Mesodermal cell (in vitro differentiated cells): ENCODE results near the gene ZNF358.

Source experiments
- H3K27ac ChIP-seq: 2 replicates; pipeline ENCODE4 v1.7.0; 2013; ENCODE audit warnings: mild to moderate bottlenecking, low read depth, low read length, moderate library complexity; ENCODE audit not compliant: severe bottlenecking
- H3K36me3 ChIP-seq: 2 replicates; pipeline ENCODE4 v1.7.1; 2013; ENCODE audit warnings: mild to moderate bottlenecking, low read length, moderate library complexity; ENCODE audit not compliant: control insufficient read depth, insufficient read depth
- H3K4me1 ChIP-seq: one replicate; pipeline ENCODE4 v1.7.1; 2013; ENCODE audit warnings: mild to moderate bottlenecking, low read length; ENCODE audit not compliant: insufficient read depth, control insufficient read depth, poor library complexity, severe bottlenecking
- H3K4me3 ChIP-seq: 2 replicates; pipeline ENCODE4 v1.7.0; 2013; ENCODE audit warnings: low read length, control low read depth, mild to moderate bottlenecking; ENCODE audit not compliant: insufficient read depth, poor library complexity, severe bottlenecking; ENCODE audit errors: extremely low read depth
- H3K9me3 ChIP-seq: 2 replicates; pipeline ENCODE4 v1.7.1; 2013; ENCODE audit warnings: mild to moderate bottlenecking, low read length, moderate library complexity; ENCODE audit not compliant: control insufficient read depth
- WGBS, 2 experiments: methylation state at CpG; one replicate each; pipeline ENCODE4 v1.1.5; 2013; ENCODE audit warnings: missing lambda C conversion rate in 2 of 2; ENCODE audit not compliant: insufficient coverage in 2 of 2; 5-methylcytosine and 5-hydroxymethylcytosine counted together

ZNF358 gene

DNA sequence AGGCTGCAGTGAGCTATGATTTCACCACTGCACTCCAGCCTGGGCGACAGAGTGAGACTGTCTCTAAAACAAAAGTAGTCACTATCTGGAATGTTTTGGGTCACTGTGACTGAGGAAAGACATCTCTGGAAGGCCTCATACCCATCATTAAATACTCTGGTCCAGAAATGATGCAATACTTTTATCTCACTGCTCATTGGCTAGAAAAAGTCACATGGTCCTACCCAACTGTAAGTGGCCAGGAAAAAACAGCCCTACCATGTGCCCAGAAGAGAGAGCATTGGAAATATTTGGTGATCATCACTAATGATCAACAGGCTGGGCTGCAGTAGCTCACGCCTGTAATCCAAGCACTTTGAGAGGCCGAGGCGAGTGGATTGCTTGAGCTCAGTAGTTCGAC, 49.4 kb downstream of the ZNF358 start:
- 88 to 100% methylated on average over 1 to 4 of the region's 5 CpGs for WGBS, 2 experiments
- Histone ChIP-seq H3K27ac (no peak overlapping the region), H3K4me1 (no peaks in the 10 kb centered on the region), H3K9me3 (no peaks in the 10 kb centered on the region), H3K4me3 (no peak overlapping the region), H3K36me3 (peaks cover 8% of the 10 kb centered on the region)
